ENCODE results near the gene TFAP2C.

Gene TFAP2C

GRCh38 chr20:56628873-56629463 lies at the start of gene TFAP2C:
Gene TFAP2C (plus strand): TSS chr20:56629306. CDS start chr20:56629545, 239 bp downstream.
- DNase-seq, result no peak

GRCh38 chr20:56580226-56580625 lies 48.9 kb upstream of the TFAP2C start:
- DNase-seq, result no peak

DNA sequence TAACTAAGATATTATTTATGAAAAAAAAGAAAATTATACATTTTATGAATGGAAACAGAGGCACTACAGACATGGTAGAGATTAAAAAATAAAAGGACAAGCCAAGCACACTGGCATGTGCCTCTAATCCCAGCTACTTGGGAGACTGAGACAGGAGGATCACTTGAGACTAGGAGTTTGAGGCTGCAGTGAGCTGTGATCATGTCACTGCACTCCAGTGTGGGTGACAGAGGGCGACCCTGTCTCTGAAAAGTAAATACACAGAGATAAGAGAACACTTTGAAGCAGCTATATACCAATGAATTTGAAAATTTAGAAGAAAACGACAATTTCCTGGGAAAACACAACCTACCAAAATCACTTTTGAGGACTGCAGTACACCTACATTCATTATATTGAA lies 47.4 kb upstream of the TFAP2C start:
- no peak for DNase-seq

- no peak for DNase-seq
Measured at GRCh38 chr20:56582542-56582941, 46.6 kb upstream of the TFAP2C start.

GRCh38 chr20:56584916-56585315 lies 44.2 kb upstream of the TFAP2C start:
- DNase-seq, result no peak

- DNase-seq, result no peak
Measured at GRCh38 chr20:56587307-56588041, 41.6 kb upstream of the TFAP2C start.

GRCh38 chr20:56588996-56589395 lies 40.1 kb upstream of the TFAP2C start:
- DNase-seq, result no peak

GRCh38 chr20:56589633-56590032 lies 39.5 kb upstream of the TFAP2C start:
- DNase-seq, result no peak

DNA sequence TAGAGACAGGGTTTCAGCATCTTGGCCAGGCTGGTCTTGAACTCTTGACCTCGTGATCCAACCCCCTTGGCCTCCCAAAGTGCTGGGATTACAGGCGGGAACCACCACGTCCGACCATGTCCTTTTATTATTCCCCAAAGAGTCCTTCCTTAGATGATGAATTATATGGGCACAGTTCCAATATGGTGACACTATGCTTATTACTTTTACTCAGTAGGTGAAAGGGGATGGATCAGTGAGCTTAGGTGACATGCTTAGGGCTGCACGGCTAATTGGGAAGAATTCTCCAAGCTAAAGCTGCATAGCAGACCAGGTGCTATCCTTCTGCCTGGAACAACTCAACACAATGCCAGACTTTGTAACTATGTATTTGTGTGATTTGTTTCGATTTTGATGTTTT lies 38.2 kb upstream of the TFAP2C start:
- no peak for DNase-seq

DNA sequence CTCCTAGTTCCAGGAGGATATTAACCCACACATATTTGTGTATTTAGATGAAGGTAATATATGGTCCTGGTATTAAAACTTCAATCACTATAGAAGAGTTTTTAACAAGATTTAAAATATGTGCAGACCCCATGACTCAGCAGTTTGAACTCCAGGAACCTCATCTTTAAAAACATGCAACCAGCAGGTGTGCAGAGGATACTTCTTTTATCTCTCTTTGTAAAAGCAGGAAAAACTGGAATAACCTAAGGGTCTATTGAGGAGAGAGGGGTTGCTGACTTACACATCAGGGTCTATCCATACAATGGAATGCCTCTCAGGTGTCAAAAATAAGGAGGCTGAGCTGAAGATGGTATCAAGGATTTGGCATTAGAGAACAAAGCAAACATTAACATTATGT lies 36.9 kb upstream of the TFAP2C start:
- no peak for DNase-seq

- DNase-seq, result no peak
Measured at GRCh38 chr20:56592817-56593216, 36.3 kb upstream of the TFAP2C start.

- DNase-seq, result no peak
Measured at GRCh38 chr20:56595746-56596475, 33.2 kb upstream of the TFAP2C start.

DNA sequence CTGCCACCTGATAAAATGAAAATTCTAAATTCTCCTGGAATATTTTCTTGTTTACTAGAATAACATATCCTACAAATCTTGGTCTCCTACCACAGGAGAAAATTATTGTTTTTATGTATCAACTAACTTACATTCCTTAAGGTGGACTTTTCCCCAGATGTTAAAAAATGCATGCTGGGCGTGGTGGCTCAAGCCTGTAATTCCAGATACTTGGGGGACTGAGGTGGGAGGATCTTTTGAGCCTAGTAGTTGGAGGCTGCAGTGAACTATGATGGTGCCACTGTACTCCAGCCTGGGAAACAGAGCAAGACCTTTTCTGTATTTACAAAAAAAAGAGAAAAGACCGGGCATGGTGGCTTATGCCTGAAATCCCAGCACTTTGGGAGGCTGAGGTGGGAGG lies 27.9 kb upstream of the TFAP2C start:
- DNase-seq, result no peak

GRCh38 chr20:56604673-56605072 lies 24.4 kb upstream of the TFAP2C start:
- DNase-seq, result no peak

GRCh38 chr20:56605261-56605996 lies 23.7 kb upstream of the TFAP2C start:
- DNase-seq, result no peak

DNA sequence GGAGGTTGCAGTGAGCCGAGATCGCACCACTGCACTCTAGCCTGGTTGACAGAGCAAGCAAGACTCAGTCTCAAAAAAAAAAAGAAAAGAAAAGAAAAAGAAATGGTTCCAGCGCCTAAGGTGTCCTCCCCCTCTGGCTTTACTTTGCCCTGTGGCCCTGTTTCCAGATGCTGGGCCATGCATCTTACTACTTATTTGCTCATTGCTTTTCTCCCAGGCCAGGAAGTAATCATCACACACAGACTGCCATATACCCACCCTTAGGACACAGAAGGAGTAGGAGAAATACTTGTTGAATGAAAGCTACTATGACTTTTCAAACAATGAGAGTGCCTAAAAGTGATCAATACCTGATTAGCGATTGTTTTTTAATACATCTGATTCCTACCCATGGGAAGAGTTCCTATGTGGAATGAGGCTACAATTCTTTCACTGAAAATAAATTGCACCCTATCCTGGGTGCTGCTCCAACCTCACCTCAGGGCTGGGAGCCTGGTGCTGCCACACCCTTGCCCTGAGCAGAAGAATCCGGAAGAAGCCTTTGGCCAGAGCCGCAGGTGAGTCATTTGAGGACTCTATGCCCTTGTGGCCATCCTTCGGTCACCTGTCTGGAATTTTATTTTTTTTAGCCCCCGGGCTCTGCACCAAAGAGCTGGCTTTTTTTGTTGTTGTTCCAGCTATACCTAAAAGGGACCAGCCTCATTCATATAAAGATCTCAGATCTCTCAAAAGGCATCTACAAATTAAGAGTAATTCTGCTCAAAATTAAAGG lies 22.7 kb upstream of the TFAP2C start:
- no peak for DNase-seq

GRCh38 chr20:56607061-56607704 lies 21.9 kb upstream of the TFAP2C start:
- DNase-seq, result no peak

DNA sequence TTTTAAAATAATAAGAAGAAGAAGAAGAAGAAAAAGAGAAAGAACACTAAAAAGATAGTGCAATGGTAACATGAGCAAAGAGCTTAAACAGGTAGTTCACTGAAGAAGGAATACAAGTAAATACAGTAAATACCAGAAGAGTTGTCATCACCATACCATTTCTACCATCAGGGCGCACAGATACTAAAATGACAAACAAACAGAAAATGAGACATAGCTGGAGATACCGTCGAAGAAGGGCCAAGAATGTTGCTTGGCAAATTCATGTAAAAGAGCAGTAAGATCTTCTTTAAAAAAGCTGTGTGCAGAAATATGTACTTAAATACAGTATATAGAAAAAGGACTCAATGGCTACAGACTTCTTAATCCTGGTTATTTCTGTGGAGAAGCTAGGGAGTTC lies 20.7 kb upstream of the TFAP2C start:
- DNase-seq, result no peak

DNA sequence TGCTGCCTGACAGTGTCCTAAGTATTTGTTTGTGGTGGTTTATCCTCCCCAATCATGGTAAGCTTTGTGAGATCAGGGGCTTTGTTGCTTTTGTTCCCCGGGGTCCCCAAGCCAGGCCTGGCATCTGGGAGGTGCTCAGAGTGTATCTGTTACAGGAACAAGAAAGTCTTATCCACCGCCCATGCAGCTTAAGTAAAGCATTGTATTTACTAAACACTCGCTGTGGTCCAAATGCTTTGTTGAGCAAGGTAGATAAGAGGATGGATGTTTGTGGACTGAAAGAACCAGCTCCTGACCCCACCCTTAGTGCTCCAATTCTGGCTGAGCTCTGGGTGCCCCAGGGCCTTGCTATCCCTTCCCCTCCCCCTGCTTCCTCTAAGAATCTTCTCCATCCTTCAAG lies 19.8 kb upstream of the TFAP2C start:
- no peak for DNase-seq

- DNase-seq, result no peak
Measured at GRCh38 chr20:56610098-56610497, 19.0 kb upstream of the TFAP2C start.

DNA sequence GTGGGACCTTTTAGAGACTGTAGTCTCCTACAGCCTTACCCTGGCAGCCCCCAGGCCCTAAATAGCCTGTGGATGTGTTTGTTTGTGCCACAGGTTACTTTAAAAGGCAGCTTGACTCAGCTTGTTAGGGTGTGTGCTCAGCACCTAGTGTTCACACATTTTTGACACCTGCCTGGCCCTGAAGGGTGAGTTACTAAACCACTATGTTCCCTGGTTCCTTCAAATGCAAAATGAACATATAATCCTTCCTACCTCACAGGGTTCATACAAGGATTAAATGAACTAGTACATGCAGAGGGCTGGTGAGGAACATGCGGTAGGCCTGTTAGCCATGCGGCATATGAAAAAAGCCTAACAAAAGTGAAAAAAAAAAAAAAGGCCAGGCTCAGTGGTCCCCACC lies 14.9 kb upstream of the TFAP2C start:
- no peak for DNase-seq

DNA sequence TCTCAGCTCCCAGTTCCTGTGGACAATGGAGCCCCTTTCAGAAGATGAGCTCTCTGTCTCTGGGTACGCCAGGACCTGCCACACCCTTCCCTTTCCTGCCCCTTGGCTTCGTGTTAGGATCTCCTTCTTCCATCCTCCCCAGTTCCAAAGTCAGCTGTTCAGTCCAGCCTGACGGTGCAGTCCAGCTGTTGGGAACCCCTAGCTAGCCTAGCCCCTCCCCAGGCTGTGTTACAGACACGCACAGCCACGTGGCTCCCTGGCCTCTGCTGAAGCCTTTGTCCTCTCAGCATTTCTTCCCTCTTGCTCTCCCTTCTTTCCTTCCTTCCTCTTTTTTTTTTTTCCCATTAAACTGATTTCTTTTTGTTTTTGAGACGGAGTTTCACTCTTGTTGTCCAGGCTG lies 12.4 kb upstream of the TFAP2C start:
- no peak for DNase-seq

All from NCI-H510A (cell line).